Measurements from ENCODE around the gene UBXN11. TPM values are rescaled to one million over a fixed set of nuclear protein-coding genes. Genes with fewer than 3 reads are reported as not detected.
"Not testable (repeated sequence)": the region's sequence is repeated elsewhere in the genome, so short reads cannot be mapped to it uniquely, and the experiment has no call there.

UBXN11 gene
- polyA plus RNA-seq, 4 donors: 36.2 to 48.0 (median 38.8) TPM

GRCh38 chr1:26337206-26337535 is 30.7 kb upstream of the UBXN11 start:
- DNase-seq (ENCODE audit: low read depth in 4 of 4, low spot score in 3 of 4): no peak

DNA sequence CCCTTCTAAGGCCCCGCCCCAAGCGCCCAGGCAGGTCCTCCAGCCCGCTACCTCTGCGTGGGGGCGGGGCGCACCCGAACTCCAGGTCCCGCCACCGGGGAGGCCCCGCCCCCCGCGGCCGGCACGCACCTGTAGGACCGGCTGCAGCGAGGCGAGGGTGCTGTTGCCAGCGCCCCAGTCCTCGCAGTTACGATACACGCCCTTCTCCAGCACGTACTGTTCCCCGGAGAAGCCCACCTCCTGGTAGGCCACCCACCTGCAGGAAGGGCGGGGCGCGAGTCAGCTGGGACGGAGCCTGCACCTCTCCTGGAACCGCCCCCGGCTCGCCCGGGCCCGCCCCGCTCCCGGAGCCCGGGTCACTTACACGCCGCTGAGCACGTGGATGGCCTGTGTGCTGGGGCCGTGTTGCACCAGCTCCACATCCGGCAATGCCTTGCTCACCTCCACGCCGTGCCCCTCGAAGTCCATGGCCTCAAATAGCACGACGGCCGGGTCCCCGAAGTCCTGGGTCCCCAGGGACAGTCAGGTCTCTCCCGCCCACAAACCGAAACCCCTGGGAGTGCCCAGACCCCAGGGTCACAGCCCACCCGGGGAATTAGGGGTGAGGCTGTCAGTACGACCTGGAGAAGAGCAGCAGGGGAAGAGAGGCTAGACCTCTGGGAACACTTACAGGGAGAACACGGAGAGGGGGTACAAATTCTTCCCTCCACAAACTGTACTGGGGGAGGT is 30.2 kb upstream of the UBXN11 start:
- DNase-seq (ENCODE audit: low read depth in 4 of 4, low spot score in 3 of 4): peak in 2 of 4 donors; percentile 35

- no peak for DNase-seq (ENCODE audit: low read depth in 4 of 4, low spot score in 3 of 4)
These were observed 29.5 kb upstream of the UBXN11 start for GRCh38 chr1:26335774-26336476.

DNA sequence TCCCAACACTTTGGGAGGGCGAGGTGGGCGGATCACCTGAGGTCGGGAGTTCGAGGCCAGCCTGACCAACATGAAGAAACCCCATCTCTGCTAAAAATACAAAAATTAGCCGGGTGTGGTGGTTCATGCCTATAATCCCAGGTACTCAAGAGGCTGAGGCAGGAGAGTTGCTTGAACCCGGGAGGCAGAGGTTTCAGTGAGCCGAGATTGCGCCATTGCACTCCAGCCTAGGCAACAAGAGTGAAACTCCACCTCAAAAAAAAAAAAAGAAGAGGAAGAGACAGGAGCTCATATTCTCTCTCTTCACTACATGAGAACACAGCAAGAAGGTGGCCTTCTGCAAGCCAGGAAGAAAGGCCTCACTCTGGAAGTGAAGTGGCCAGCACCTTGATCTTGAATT is 26.9 kb upstream of the UBXN11 start:
- DNase-seq (ENCODE audit: low read depth in 4 of 4, low spot score in 3 of 4): not testable (repeated sequence)

- no peak for DNase-seq (ENCODE audit: low read depth in 4 of 4, low spot score in 3 of 4)
These were observed 23.8 kb upstream of the UBXN11 start for GRCh38 chr1:26330276-26330675.

- not testable (repeated sequence) for DNase-seq (ENCODE audit: low read depth in 4 of 4, low spot score in 3 of 4)
These were observed 22.9 kb upstream of the UBXN11 start for GRCh38 chr1:26329380-26329779.

DNA sequence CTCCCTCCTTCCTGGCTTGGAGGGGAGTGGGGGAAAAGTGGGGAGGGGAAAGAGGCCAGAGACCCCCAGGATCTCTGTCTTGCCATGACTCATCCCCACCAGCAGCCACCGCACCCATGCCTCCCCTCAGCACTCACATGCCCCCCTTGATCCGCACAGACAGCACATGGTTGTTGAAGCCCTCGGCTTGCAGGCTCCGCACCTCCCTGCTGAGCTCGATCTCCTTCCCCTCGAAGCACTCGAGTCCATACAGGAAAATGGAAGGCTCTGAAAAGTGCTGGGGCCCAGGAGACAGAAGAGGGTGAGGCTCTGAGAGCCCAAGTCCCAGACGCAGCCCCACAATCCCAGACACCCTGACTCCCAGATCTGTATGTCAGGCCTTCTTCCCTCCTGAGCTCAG is 22.2 kb upstream of the UBXN11 start:
- DNase-seq (ENCODE audit: low read depth in 4 of 4, low spot score in 3 of 4): no peak

GRCh38 chr1:26327956-26328362 is 21.5 kb upstream of the UBXN11 start:
- no peak for DNase-seq (ENCODE audit: low read depth in 4 of 4, low spot score in 3 of 4)

DNA sequence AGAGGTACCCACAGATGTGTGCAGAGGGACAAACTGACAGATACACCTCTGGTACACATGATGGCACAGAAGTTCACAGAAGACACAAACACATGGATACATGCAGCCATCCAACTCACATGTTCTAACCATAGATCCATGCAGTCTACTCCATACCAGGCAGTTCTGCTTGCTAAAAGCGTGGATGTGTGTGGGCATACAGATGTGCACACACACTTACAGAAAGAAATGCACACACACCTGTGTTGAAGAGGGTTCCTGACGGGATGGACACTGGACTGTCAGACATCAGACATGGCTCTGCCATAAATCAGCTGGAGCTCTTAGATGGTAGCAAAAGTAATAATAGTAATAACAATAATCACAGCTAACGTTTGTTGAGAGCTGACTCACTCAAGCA is 18.1 kb upstream of the UBXN11 start:
- DNase-seq (ENCODE audit: low read depth in 4 of 4, low spot score in 3 of 4): no peak

GRCh38 chr1:26323382-26323781 is 16.9 kb upstream of the UBXN11 start:
- DNase-seq (ENCODE audit: low read depth in 4 of 4, low spot score in 3 of 4): no peak

- DNase-seq (ENCODE audit: low read depth in 4 of 4, low spot score in 3 of 4): no peak
These were observed 15.6 kb upstream of the UBXN11 start for GRCh38 chr1:26322042-26322331.

DNA sequence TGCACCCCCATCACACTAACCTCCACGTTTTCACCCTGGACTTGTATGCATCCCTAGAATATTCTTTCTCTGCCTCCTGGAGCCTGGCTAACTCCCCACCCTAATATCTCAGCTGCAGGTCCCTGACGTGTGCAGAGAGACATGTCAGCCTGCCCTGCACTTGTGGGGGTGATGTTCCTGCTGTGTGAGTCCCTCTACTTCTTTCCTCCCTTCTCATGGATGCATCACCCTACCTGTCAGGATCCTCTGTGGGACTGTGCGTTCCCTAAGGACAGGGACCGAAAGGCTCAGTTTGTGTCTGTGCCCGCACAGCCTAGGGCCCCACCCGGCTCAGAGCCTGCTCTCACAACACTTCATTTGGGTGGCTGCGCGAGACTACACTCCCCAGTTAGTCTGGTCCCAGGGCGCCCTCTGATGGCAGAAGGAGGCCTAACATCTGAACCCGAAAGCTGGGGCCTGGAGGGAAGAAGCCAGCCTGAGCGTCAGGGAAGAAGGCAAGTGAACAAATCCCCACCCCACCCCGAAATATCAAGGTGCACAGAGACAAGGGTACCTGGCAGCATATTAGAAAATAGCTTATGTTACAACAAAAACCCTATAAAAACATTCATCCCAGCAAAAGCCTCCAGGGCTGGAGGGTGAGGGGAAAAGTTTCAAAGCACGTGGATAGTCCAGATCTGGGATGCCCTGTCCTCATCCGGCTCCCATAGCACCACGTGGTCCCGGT is 15.0 kb upstream of the UBXN11 start:
- peak in 3 of 4 donors; percentile 60 to 72 (median 66) for DNase-seq (ENCODE audit: low read depth in 4 of 4, low spot score in 3 of 4)

DNA sequence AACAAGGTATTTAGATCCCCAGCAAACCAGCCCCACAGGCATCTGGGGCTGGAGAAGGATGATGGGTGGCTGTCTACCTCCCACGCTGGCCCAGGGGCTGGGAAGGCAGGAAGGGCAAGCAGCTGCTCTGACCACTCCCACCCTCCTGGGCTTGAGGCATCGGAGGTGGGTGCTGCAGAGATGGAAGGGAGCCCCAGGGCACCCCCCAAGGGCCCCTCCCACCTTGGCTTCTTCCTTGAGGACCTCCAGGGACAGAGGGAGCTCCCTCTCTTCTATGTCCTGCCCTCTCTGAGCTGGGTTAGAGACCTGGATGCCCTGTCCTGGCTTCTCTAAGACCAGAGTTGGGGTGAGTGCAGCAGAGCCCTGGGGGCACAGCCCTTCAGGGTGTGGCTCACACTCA is 14.5 kb upstream of the UBXN11 start:
- no peak for DNase-seq (ENCODE audit: low read depth in 4 of 4, low spot score in 3 of 4)

DNA sequence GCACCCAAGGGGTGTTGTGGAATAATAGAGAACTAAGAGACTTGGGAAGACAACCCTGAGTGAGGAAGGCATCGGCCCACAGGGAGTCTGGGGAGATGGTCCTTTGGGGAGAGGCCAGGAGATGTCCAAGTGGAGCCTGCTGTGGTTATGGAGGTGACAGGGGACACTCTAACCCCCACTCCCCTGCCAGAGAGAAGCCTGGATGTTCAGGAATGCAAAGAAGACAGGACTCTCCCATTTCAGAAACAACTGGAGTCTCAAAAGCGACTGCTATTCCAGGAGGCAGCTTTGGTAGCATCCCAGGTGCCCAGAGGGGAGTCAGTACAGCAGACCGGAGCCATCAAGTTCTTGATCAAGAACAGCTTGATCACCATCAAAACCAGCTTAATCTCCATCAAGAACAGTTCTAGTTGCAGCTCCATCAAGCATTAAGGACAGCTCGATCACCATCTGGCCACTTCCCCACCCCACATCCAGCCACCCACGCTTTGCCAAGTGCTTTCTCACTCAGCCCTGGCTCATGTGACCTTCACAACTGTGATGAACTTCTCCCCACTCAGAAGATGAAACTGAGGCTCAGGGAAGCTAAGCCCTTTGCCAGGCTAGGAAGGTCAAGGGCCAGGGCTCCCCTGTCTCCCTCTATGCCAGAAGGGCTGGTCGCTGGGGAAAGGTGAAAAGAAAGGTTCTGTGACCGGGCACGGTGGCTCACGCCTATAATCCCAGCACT is 12.1 kb upstream of the UBXN11 start:
- DNase-seq (ENCODE audit: low read depth in 4 of 4, low spot score in 3 of 4): no peak

- DNase-seq (ENCODE audit: low read depth in 4 of 4, low spot score in 3 of 4): no peak
These were observed 11.3 kb upstream of the UBXN11 start, which contains the start of gene CD52 for GRCh38 chr1:26317612-26318337. CD52 (plus strand) TSS chr1:26317958; CDS start chr1:26318018, 60 bp downstream.

DNA sequence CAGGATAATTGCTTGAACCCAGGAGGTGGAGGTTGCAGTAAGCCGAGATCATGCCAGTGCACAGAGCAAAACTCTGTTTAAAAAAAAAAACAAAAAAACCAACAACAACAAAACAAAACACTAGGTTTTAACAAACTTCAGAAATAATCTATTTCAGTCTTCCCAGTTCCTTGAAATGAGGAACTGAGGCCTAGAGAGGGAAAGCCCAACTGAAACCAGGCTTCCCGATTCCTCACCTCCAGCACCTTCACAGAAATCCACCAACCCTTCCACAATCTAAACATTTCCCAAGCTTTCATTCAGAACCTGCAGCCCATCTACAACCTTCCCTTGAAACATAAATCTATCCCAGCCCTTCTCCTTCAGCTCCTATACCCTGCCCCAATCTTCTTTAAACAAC is 10.7 kb upstream of the UBXN11 start:
- no peak for DNase-seq (ENCODE audit: low read depth in 4 of 4, low spot score in 3 of 4)

DNA sequence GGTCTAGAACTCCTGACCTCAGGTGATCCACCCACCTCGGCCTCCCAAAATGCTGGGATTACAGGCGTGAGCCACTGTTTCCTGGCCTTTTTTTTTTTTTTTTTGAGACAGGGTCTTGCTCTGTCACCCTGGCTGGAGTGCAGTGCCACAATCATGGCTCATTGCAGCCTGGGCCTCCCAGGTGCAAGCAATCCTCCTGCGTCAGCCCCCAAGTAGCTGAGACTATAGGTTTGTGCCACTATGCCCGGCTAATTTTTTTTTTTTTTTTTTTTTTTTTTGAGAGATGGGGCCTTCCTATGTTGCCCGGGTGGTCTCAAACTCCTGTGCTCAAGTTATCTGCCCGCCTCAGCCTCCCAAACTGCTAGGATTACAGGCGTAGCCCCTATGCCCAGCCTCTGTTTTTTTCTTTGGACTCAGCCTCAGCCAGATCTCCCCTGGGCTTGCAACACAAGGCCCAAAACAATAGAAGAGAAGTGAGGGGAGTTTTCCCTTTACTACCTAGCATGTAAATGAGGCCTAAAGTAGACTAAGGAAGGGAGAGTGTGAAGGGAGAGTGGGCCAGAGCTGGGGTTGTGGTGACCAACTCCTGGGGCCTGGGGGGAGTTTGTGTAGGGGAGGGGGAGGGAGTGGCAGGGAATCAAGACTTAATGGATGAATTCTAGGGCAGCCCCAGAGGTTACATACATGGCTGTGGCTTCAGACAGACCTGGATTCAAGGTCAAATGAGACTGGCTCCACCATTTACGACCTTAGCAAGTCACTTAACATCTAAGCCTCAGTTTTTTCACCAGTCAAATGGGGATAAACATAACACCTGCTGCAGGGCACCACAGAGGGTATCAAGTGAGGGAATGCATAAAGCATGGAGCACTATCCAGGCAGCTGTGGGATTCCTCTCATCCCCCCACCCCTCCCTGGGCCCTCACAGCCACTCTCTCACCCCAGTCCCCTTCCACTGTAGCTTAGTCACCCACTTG is 9.7 kb upstream of the UBXN11 start:
- DNase-seq (ENCODE audit: low read depth in 4 of 4, low spot score in 3 of 4): no peak

DNA sequence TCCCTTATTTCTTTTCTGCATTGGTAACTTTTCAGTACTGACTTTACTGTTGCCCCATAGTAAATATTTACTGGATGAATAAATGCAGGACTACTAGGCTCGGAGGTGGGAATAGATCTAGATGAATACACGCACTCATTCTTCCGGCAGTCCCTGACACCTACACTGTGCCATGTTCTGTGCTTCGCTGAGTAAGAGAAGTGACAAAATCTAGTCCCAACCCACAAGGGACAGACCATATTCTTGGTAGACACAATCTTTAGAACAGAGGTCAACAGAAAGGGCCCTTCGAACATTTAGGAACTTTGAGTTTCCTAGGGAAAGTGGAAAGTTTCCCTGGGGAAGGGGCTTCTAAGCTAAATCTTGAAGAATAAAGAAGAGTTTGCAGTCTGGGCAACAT is 8.1 kb upstream of the UBXN11 start:
- DNase-seq (ENCODE audit: low read depth in 4 of 4, low spot score in 3 of 4): no peak

Measured in right renal pelvis (tissue), 4 donors.